HepG2 (cell line): ENCODE data around the gene PLIN5. TPM values are rescaled to one million over a fixed set of nuclear protein-coding genes. Genes with fewer than 3 reads are reported as not detected.

Source experiments
- ASH2L ChIP-seq: fragments of 300-600, 200-600 bp; sonication (generic); IDR thresholded peaks from 2 replicates; pipeline ENCODE4 v1.7.0; 2017; ENCODE audit warnings: low read depth, mild to moderate bottlenecking, moderate library complexity, mixed read lengths, low read length; ENCODE audit not compliant: insufficient read length
- BRCA1 ChIP-seq: sonication (generic); formaldehyde crosslinking; IDR thresholded peaks from 2 replicates; pipeline ENCODE4 v1.4.0; 2020; ENCODE audit warnings: missing genetic modification reagents
- CHD4 ChIP-seq: fragments of 200-600 bp; sonication (generic); IDR thresholded peaks from 2 replicates; pipeline ENCODE4 v1.7.0; 2017; ENCODE audit warnings: mild to moderate bottlenecking, low read length, borderline replicate concordance
- CTCF ChIP-seq: sonication (generic); formaldehyde crosslinking; IDR thresholded peaks from 2 replicates; pipeline ENCODE4 v1.5.0; 2020; ENCODE audit warnings: mild to moderate bottlenecking, missing genetic modification reagents, moderate library complexity
- FOSL2 ChIP-seq: sonication (generic); formaldehyde crosslinking; IDR thresholded peaks from 2 replicates; pipeline ENCODE4 v1.4.0; 2020; ENCODE audit warnings: missing genetic modification reagents
- FOXO1 ChIP-seq: sonication (generic); formaldehyde crosslinking; IDR thresholded peaks from 2 replicates; pipeline ENCODE4 v1.4.0; 2020; ENCODE audit warnings: missing genetic modification reagents
- HIVEP1 ChIP-seq: sonication (generic); formaldehyde crosslinking; IDR thresholded peaks from 2 replicates; pipeline ENCODE4 v1.4.0; 2020; ENCODE audit warnings: mild to moderate bottlenecking, missing genetic modification reagents
- JUND ChIP-seq: sonication (generic); formaldehyde crosslinking; IDR thresholded peaks from 2 replicates; pipeline ENCODE4 v1.8.0; 2022; ENCODE audit warnings: mild to moderate bottlenecking, missing genetic modification reagents
- KDM1A ChIP-seq: IDR thresholded peaks from 2 replicates; pipeline ENCODE4 v1.6.1; 2016; ENCODE audit warnings: missing compliant biosample characterization
- MYPOP ChIP-seq: sonication (generic); formaldehyde crosslinking; IDR thresholded peaks from 2 replicates; pipeline ENCODE4 v1.8.1; 2023; ENCODE audit warnings: mild to moderate bottlenecking, moderate library complexity, missing genetic modification reagents
- PAX8 ChIP-seq: sonication (generic); formaldehyde crosslinking; IDR thresholded peaks from 2 replicates; pipeline ENCODE4 v1.8.0; 2022; ENCODE audit warnings: mild to moderate bottlenecking, missing genetic modification reagents, borderline replicate concordance
- SIX1 ChIP-seq: sonication (generic); formaldehyde crosslinking; IDR thresholded peaks from 2 replicates; pipeline ENCODE4 v1.4.0; 2020; ENCODE audit warnings: missing genetic modification reagents, borderline replicate concordance
- SMC3 ChIP-seq: IDR thresholded peaks from 2 replicates; pipeline ENCODE4 v1.6.1; 2011; ENCODE audit warnings: low read length, improper control_type of control experiment
- SRSF9 ChIP-seq: fragments of 200-400 bp; formaldehyde crosslinking; IDR thresholded peaks from 2 replicates; pipeline ENCODE4 v1.6.1; 2018; ENCODE audit warnings: borderline replicate concordance, mild to moderate bottlenecking, low read depth, low read length; ENCODE audit not compliant: insufficient read depth, poor library complexity, severe bottlenecking
- TBX3 ChIP-seq: fragments of 450-650 bp; IDR thresholded peaks from 2 replicates; pipeline ENCODE4 v1.6.1; 2017; ENCODE audit warnings: antibody characterized with exemption, mild to moderate bottlenecking, inconsistent platforms, borderline replicate concordance
- TRIM22 ChIP-seq: fragments of 450-650 bp; IDR thresholded peaks from 2 replicates; pipeline ENCODE4 v1.6.1; 2017
- ZNF138 ChIP-seq: sonication (generic); formaldehyde crosslinking; IDR thresholded peaks from 2 replicates; pipeline ENCODE4 v1.5.0; 2020; ENCODE audit warnings: mild to moderate bottlenecking, low read depth, missing genetic modification reagents
- ZNF143 ChIP-seq: sonication (generic); formaldehyde crosslinking; IDR thresholded peaks from 2 replicates; pipeline ENCODE4 v1.4.0; 2020; ENCODE audit warnings: missing genetic modification reagents
- ZNF280D ChIP-seq: sonication (generic); formaldehyde crosslinking; IDR thresholded peaks from 2 replicates; pipeline ENCODE4 v1.5.1; 2020; ENCODE audit warnings: mild to moderate bottlenecking, missing genetic modification reagents
- ZNF660 ChIP-seq: sonication (generic); formaldehyde crosslinking; IDR thresholded peaks from 2 replicates; pipeline ENCODE4 v1.5.1; 2020; ENCODE audit warnings: mild to moderate bottlenecking, low read depth, missing genetic modification reagents, borderline replicate concordance
- ZNF710 ChIP-seq: sonication (generic); formaldehyde crosslinking; IDR thresholded peaks from 2 replicates; pipeline ENCODE4 v1.5.0; 2020; ENCODE audit warnings: mild to moderate bottlenecking, missing genetic modification reagents, borderline replicate concordance
- polyA plus RNA-seq, 8 experiments: library from polyadenylated mRNA; depleted of rRNA in 3 of 8; stranded (reverse) in 7 of 8; unstranded in 1 of 8; fragments of >200 nt; fragmentation: Illumina TruSeq in 4 of 8; extraction: Trizol in 4 of 8; gene quantifications; 2 replicates each; pipeline versions ENCODE4 v1.2.1 to v1.2.3, GENCODE V29; 2011 to 2016; ENCODE audit warnings: low read depth in 4 of 8, missing spikeins in 1 of 8, mixed read lengths in 1 of 8; ENCODE audit not compliant: insufficient read depth in 1 of 8
- total RNA-seq, 5 experiments: library from RNA; depleted of rRNA; stranded (reverse); fragments of >200 nt; fragmentation: Illumina TruSeq; extraction: Trizol; gene quantifications; 2 replicates each; pipeline ENCODE4 v1.2.3, GENCODE V29; 2016; ENCODE audit warnings: low read depth in 1 of 5

Gene PLIN5
- total and polyA plus RNA-seq, 2 of the 13 experiments (the other 11 are each of a cell fraction or from before 2014, with no cell fraction given), result 1.8 to 4.8 TPM

DNA sequence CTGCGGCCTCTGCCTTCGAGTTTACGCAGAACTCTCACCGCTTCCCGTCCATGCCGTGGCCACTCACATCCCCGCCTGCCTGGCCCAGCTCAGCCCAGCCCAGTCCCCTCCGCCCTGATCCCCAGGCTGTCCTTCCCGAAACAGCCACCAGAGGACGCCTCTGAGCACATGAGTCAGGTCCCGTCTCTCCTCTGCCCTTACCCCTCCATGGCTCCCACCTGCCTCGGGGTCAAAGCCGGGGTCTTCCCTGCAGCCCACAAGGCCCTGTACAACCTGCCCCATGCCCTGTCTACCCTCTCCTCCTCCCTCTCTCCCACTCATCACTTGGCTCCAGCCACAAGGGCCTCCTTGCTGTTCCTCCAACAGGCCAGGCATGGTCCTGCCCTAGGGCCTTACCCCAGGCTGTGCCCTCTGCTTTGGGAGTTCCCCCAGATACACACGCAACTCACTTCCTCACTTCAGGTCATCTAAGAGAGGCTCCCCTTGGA is 32.6 kb upstream of the PLIN5 start (continued):
- TF ChIP-seq ZNF138, result no peak
- TF ChIP-seq SIX1 (CRISPR knock-in tag), result no peak
- no peak for TF ChIP-seq ASH2L
- TF ChIP-seq SRSF9, result no peak
- no peak for TF ChIP-seq FOXO1
- 0 out of 2 replicates have a peak, but pooled peaks have one; percentile 29 for TF ChIP-seq JUND (CRISPR knock-in tag)
- peak; percentile 76; the same call in 1 of the 2 replicates for TF ChIP-seq CHD4
- no peak for TF ChIP-seq ZNF660 (CRISPR knock-in tag)
- no peak for TF ChIP-seq MYPOP (CRISPR knock-in tag)
- no peak for TF ChIP-seq ZNF710 (CRISPR knock-in tag)
- peak; percentile 56 for TF ChIP-seq FOSL2 (CRISPR knock-in tag)
- no peak for TF ChIP-seq HIVEP1 (CRISPR knock-in tag)
- TF ChIP-seq BRCA1 (CRISPR knock-in tag), result no peak
- peak; percentile 68 for TF ChIP-seq SMC3
- TF ChIP-seq ZNF143 (CRISPR knock-in tag), result no peak
- no peak for TF ChIP-seq TBX3
- peak; percentile 95 for TF ChIP-seq KDM1A (CRISPR knock-in tag)
- TF ChIP-seq PAX8 (CRISPR knock-in tag), result no peak
- peak; percentile 44; the same call in 1 of the 2 replicates for TF ChIP-seq ZNF280D
- TF ChIP-seq CTCF (CRISPR knock-in tag), result peak; percentile 93
- no peak for TF ChIP-seq TRIM22
